Stomach (tissue), 4 donors: ENCODE data around the gene RAB6B.

Source experiments
- EP300 ChIP-seq: sonication (generic); formaldehyde crosslinking; IDR thresholded peaks from one replicate; pipeline ENCODE4 v1.6.1; 2017; ENCODE audit warnings: antibody characterized with exemption
- POLR2A ChIP-seq, 4 donors: fragments of 450-650 bp; IDR thresholded peaks; one replicate each; pipeline ENCODE4 v1.6.1; 2016; ENCODE audit warnings: antibody characterized with exemption in 4 of 4, control low read depth in 2 of 4, mild to moderate bottlenecking in 1 of 4, moderate library complexity in 1 of 4
- POLR2AphosphoS5 ChIP-seq, 3 donors: sonication (generic); formaldehyde crosslinking; IDR thresholded peaks; one replicate each; pipeline ENCODE4 v1.6.1; 2016; ENCODE audit warnings: antibody characterized with exemption in 3 of 3
- TF ChIP-seq, protein P1 (sequence below), 7 experiments: fragments of 450-650 bp in 4 of 7; fragments of 200-600 bp in 3 of 7; sonication (generic) in 3 of 7; IDR thresholded peaks; one replicate each; pipeline ENCODE4 v1.5.1; 2016 to 2019; ENCODE audit warnings: antibody characterized with exemption in 7 of 7, control low read depth in 2 of 7, mild to moderate bottlenecking in 1 of 7

DNA sequence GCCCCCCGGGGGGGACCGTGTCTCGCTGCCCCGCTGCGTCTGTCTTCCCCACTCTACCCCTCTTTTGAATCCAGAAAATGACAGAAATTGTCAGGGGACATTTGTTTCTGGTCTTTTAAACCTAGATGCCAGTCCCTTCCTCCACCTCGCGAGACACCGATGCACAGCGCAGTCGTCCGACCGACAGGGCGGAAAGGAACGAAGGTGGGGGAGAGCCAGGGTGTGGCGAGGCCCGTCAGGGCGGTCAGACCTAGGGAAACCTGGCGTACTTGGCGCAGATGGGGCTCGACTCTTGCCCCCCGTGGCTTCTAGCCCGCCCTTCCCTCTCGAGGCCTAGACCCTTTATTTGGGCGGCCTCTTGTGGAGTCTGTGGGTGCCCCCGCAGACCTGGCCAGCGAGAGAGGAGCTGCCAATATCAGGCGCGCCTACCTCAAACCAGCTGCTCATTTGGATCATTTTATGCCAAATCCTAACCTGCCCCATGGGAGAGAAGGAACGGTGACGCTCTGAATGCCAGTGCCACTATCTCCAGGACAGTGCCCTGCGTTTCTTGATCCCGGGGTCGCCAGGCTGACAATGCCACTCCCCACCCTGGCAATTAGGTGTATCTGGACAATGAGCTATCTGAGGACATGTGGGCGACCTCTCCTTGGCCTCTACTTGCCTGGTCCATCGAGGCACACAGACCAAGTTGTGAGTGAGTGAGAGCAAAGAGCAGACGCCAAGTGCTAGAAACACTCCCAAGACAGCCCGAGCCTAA, 500 bp upstream of the RAB6B start:
- TF ChIP-seq, protein P1, sequence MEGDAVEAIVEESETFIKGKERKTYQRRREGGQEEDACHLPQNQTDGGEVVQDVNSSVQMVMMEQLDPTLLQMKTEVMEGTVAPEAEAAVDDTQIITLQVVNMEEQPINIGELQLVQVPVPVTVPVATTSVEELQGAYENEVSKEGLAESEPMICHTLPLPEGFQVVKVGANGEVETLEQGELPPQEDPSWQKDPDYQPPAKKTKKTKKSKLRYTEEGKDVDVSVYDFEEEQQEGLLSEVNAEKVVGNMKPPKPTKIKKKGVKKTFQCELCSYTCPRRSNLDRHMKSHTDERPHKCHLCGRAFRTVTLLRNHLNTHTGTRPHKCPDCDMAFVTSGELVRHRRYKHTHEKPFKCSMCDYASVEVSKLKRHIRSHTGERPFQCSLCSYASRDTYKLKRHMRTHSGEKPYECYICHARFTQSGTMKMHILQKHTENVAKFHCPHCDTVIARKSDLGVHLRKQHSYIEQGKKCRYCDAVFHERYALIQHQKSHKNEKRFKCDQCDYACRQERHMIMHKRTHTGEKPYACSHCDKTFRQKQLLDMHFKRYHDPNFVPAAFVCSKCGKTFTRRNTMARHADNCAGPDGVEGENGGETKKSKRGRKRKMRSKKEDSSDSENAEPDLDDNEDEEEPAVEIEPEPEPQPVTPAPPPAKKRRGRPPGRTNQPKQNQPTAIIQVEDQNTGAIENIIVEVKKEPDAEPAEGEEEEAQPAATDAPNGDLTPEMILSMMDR (IDR thresholded peaks at IDR 0.05): no peak
- TF ChIP-seq POLR2AphosphoS5 (IDR thresholded peaks at IDR 0.05) (no peak), POLR2A (IDR thresholded peaks at IDR 0.05) (no peak), EP300 (no peak)
